ENCODE data around the gene SYCP3. TPM values are rescaled to one million over a fixed set of nuclear protein-coding genes. Genes with fewer than 3 reads are reported as not detected.

SYCP3 gene
- total RNA-seq (2021; fragmentation: NEBNext Ultra II Directional; extraction: Animal tissue kit (Norgen Biotek cat#: 25700)), result 0.07 TPM in 1 of 2 replicates, not detected in the other
- 0.02 TPM in 1 of 2 replicates, not detected in the other for polyA plus RNA-seq (2011; rRNA removed)
- 0.04 TPM for polyA plus RNA-seq (2011; cell fraction: cytosol; rRNA removed)
- polyA plus RNA-seq (2011; cell fraction: nucleus; rRNA removed), result not detected
- polyA plus RNA-seq (2012, experiment 1 of 2), result 0.07 to 0.18 TPM in 2 of 4 replicates, not detected in the others
- not detected for polyA plus RNA-seq (2012, experiment 2 of 2)
- polyA plus RNA-seq (2013, experiment 1 of 2), result 0.14 TPM
- 0.15 TPM for polyA plus RNA-seq (2013, experiment 2 of 2)
- not detected in 2 replicates for polyA minus RNA-seq (2011; rRNA and poly(A)+ RNA removed)
- not detected for polyA minus RNA-seq (2011; cell fraction: cytosol; rRNA and poly(A)+ RNA removed)
- not detected for polyA minus RNA-seq (2011; cell fraction: nucleus; rRNA and poly(A)+ RNA removed)
- long read RNA-seq, experiment 1, result 0 reads
- long read RNA-seq, experiment 2, result 0 reads

- peaks cover 2 to 6% (median 4%) of the 10 kb centered on the region in 4 experiments; a peak in 5 of 8 replicates for H3K36me3 ChIP-seq (ENCODE audit: control insufficient read depth in 2 of 4, insufficient read depth in 4 of 4, low read length in 3 of 4)
- no peaks in the 10 kb centered on the region for H3K4me1 ChIP-seq (replicated peaks in 1 of 4; ENCODE audit: control insufficient read depth in 3 of 4, insufficient read depth in 4 of 4, low read length in 3 of 4)
- no peak within 1 kb of the TSS for H3K4me3 ChIP-seq (ENCODE audit: extremely low read depth in 1 of 4, insufficient read depth in 2 of 4, low read depth in 3 of 4, low read length in 4 of 4)
- POLR2A ChIA-PET (ENCODE audit: partially characterized antibody), result interaction anchor here (0.7 kb wide), 1 partner anchor 16 kb away, joined by 4 read pairs; no protein-coding TSS in a partner anchor
- H3K79me2 ChIP-seq (ENCODE audit: control insufficient read depth in 1 of 2, insufficient read depth in 2 of 2, low read length in 2 of 2), result no peaks in the 10 kb centered on the region
- no peak for DNase-seq (ENCODE audit: low read depth in 1 of 2, low spot score in 2 of 2)
- no peak within 1 kb of the TSS for H3K4ac ChIP-seq (replicated peaks; ENCODE audit: insufficient read length, low read depth, low read length)
- TF ChIP-seq SP1 (IDR thresholded peaks at IDR 0.05; ENCODE audit: low read depth, low read length) (no peak), NRF1 (IDR thresholded peaks at IDR 0.05; ENCODE audit: low read depth, low read length) (no peak), ASH2L (IDR thresholded peaks at IDR 0.05; ENCODE audit: low read length) (no peak), TEAD4 (IDR thresholded peaks at IDR 0.05; ENCODE audit: low read depth, low read length) (no peak), E2F6 (IDR thresholded peaks at IDR 0.05) (peak; percentile 26; the same call in 1 of the 2 replicates), SUZ12 (IDR thresholded peaks at IDR 0.05; ENCODE audit: low read length) (no peak)
- H2BK120ac ChIP-seq (replicated peaks; ENCODE audit: low read depth, low read length), result no peak within 1 kb of the TSS
- H4K5ac ChIP-seq (ENCODE audit: insufficient read length, low read depth, low read length), result no peak within 1 kb of the TSS
- peak within 1 kb of the TSS; percentile 68; the same call in 1 of the 2 replicates for H4K8ac ChIP-seq (ENCODE audit: extremely low read depth, insufficient read depth, low read length)
- H2AK5ac ChIP-seq (ENCODE audit: low read depth, low read length), result no peak within 1 kb of the TSS
- H3K27ac ChIP-seq (ENCODE audit: low read depth, low read length), result no peak within 1 kb of the TSS
- no peaks in the 10 kb centered on the region for H3K27me3 ChIP-seq (replicated peaks in 1 of 4; ENCODE audit: control insufficient read depth in 3 of 4, extremely low read depth in 1 of 4, insufficient read depth in 3 of 4, low read length in 3 of 4)
- no peaks in the 10 kb centered on the region for H4K20me1 ChIP-seq (replicated peaks in 1 of 2; ENCODE audit: control insufficient read depth in 1 of 2, insufficient read depth in 2 of 2, low read length in 2 of 2)
- no peaks in the 10 kb centered on the region for H3K9me3 ChIP-seq (ENCODE audit: insufficient read depth in 2 of 2, low read depth in 1 of 2, low read length in 1 of 2)
- no peak within 1 kb of the TSS for H3K9ac ChIP-seq (replicated peaks in 1 of 4; ENCODE audit: extremely low read depth in 1 of 4, low read depth in 3 of 4, low read length in 3 of 4)
- no peak within 1 kb of the TSS for H4K91ac ChIP-seq (replicated peaks; ENCODE audit: insufficient read length, low read length)
- H2BK12ac ChIP-seq (ENCODE audit: low read depth, low read length), result no peak within 1 kb of the TSS
- CTCF ChIA-PET (ENCODE audit: partially characterized antibody), result interaction anchor here (1.0 kb wide), 1 partner anchor 21 kb away, joined by 3 read pairs; no protein-coding TSS in a partner anchor
- no peak within 1 kb of the TSS for H3K56ac ChIP-seq (replicated peaks; ENCODE audit: insufficient read length, low read depth, low read length)
- 92% methylated on average over 56 of the region's 57 CpGs; no CpG with 5 or more reads in 1 of the 2 experiments for WGBS, 2 experiments (ENCODE audit: extremely low coverage in 1 of 2, insufficient coverage in 1 of 2, insufficient read length in 1 of 2, insufficient replicate concordance in 2 of 2, low coverage in 1 of 2, low lambda C conversion rate in 2 of 2, missing lambda C conversion rate in 1 of 2)
- H3K23me2 ChIP-seq (ENCODE audit: low read depth, low read length), result no peaks in the 10 kb centered on the region
- H3K23ac ChIP-seq (ENCODE audit: insufficient read length), result no peak within 1 kb of the TSS
- no peak within 1 kb of the TSS for H2AFZ ChIP-seq (ENCODE audit: low read length)
- no peaks in the 10 kb centered on the region for H3K79me1 ChIP-seq (ENCODE audit: low read depth, low read length)
- no peak within 1 kb of the TSS for H2BK15ac ChIP-seq (ENCODE audit: low read length)
- H3K14ac ChIP-seq (ENCODE audit: insufficient read length), result no peak within 1 kb of the TSS
- H2BK20ac ChIP-seq (ENCODE audit: low read length), result no peak within 1 kb of the TSS
- no peak within 1 kb of the TSS for H3K18ac ChIP-seq (ENCODE audit: extremely low read depth, low read length)
- no peak for FAIRE-seq
- H3K4me2 ChIP-seq (ENCODE audit: insufficient read depth in 1 of 2, low read depth in 2 of 2, low read length in 2 of 2), result no peak within 1 kb of the TSS
- no peak within 1 kb of the TSS for H2BK5ac ChIP-seq (ENCODE audit: low read depth, low read length)
Measured at GRCh38 chr12:101738920-101739665, at the start of gene SYCP3. Gene SYCP3, minus strand, starts transcription at chr12:101739462. Its CDS starts 1,527 bp downstream, at chr12:101737935.

Data from H1 (cell line).